Large intestine (tissue), 12 donors: ENCODE data around the gene ATXN7L1. TPM values are rescaled to one million over a fixed set of nuclear protein-coding genes. Genes with fewer than 3 reads are reported as not detected.

ENCODE experiments used
- DNase-seq, 2 donors: peaks; one replicate each; pipeline versions ENCODE4 v3.0.0 to v3.0.0-alpha.2; 2013
- H3K27ac ChIP-seq: one replicate; pipeline ENCODE4 v1.5.1; 2013; ENCODE audit warnings: low read length
- H3K27me3 ChIP-seq: 2 replicates; pipeline ENCODE4 v1.6.1; 2013; ENCODE audit warnings: low read length; ENCODE audit not compliant: control insufficient read depth, insufficient read depth
- H3K36me3 ChIP-seq: 2 replicates; pipeline ENCODE4 v1.6.1; 2013; ENCODE audit warnings: low read length; ENCODE audit not compliant: control insufficient read depth, insufficient read depth
- H3K4me1 ChIP-seq: one replicate; pipeline ENCODE4 v1.6.1; 2013; ENCODE audit warnings: low read length; ENCODE audit not compliant: control insufficient read depth, insufficient read depth
- H3K4me3 ChIP-seq: one replicate; pipeline ENCODE4 v1.5.1; 2013; ENCODE audit warnings: low read length
- H3K9me3 ChIP-seq: one replicate; pipeline ENCODE4 v1.6.1; 2013; ENCODE audit warnings: mild to moderate bottlenecking, low read depth, low read length, moderate library complexity; ENCODE audit not compliant: control insufficient read depth
- WGBS: methylation state at CpG from one replicate; pipeline ENCODE4 v1.1.5; 2013; ENCODE audit warnings: low lambda C conversion rate; ENCODE audit not compliant: insufficient coverage; 5-methylcytosine and 5-hydroxymethylcytosine counted together
- long read RNA-seq, 11 donors: transcript quantifications; one replicate each; lab custom pipeline, GENCODE V29; 2026
- polyA plus RNA-seq: library from polyadenylated mRNA; unstranded; fragments of 120-200 nt; gene quantifications from one replicate; pipeline ENCODE4 v1.2.1, GENCODE V29; 2013

ATXN7L1 gene
- 24.3 TPM for polyA plus RNA-seq
- long read RNA-seq, donor 1, partial matches to known transcripts: 0 of 4 reads
- long read RNA-seq, donor 1, other reads (novel, unspliced or antisense): 0 of 4 reads
- long read RNA-seq, donor 2, partial matches to known transcripts: 17 of 18 reads
- long read RNA-seq, donor 2, other reads (novel, unspliced or antisense): 0 of 18 reads
- long read RNA-seq, donor 3, partial matches to known transcripts: 0 of 14 reads
- long read RNA-seq, donor 3, other reads (novel, unspliced or antisense): 9 of 14 reads
- long read RNA-seq, donor 4: 0 reads
- long read RNA-seq, donor 5, partial matches to known transcripts: 0 of 3 reads
- long read RNA-seq, donor 5, other reads (novel, unspliced or antisense): 0 of 3 reads
- long read RNA-seq, donor 6, partial matches to known transcripts: 7 of 12 reads
- long read RNA-seq, donor 6, other reads (novel, unspliced or antisense): 0 of 12 reads
- long read RNA-seq, donor 7, partial matches to known transcripts: 0 of 1 reads
- long read RNA-seq, donor 7, other reads (novel, unspliced or antisense): 0 of 1 reads
- long read RNA-seq, donor 8, partial matches to known transcripts: 0 of 2 reads
- long read RNA-seq, donor 8, other reads (novel, unspliced or antisense): 0 of 2 reads
- long read RNA-seq, donor 9, partial matches to known transcripts: 0 of 10 reads
- long read RNA-seq, donor 9, other reads (novel, unspliced or antisense): 5 of 10 reads
- long read RNA-seq, donor 10, partial matches to known transcripts: 0 of 4 reads
- long read RNA-seq, donor 10, other reads (novel, unspliced or antisense): 0 of 4 reads
- long read RNA-seq, donor 11, partial matches to known transcripts: 0 of 2 reads
- long read RNA-seq, donor 11, other reads (novel, unspliced or antisense): 0 of 2 reads

- Histone ChIP-seq H3K4me3 (peak within 1 kb of the TSS; percentile 75), H3K27me3 (no peaks in the 10 kb centered on the region), H3K27ac (peak within 1 kb of the TSS; percentile 92), H3K36me3 (peaks cover 6% of the 10 kb centered on the region), H3K9me3 (no peaks in the 10 kb centered on the region), H3K4me1 (peaks cover 23% of the 10 kb centered on the region)
- peak; percentile 97 for DNase-seq
- no CpG with 5 or more reads among the region's 77 CpGs for WGBS
These were observed at the start of gene ATXN7L1 for GRCh38 chr7:105876091-105876963. TSS of gene ATXN7L1 (minus strand) at chr7:105876599. CDS start at chr7:105876558, 41 bp downstream.

GRCh38 chr7:105926131-105926530 lies 49.7 kb upstream of the ATXN7L1 start:
- WGBS: no CpG with 5 or more reads among the region's 3 CpGs

GRCh38 chr7:105924945-105925344 lies 48.5 kb upstream of the ATXN7L1 start:
- Histone ChIP-seq H3K27ac (no peak overlapping the region), H3K36me3 (peaks cover 14% of the 10 kb centered on the region), H3K27me3 (no peaks in the 10 kb centered on the region), H3K9me3 (peaks cover 9% of the 10 kb centered on the region), H3K4me3 (no peak overlapping the region), H3K4me1 (no peaks in the 10 kb centered on the region)
- DNase-seq: no peak
- WGBS: no CpG with 5 or more reads among the region's 1 CpG

More at GRCh38 chr7:105926131-105926530, 49.7 kb upstream of the ATXN7L1 start:
- Histone ChIP-seq H3K36me3 (peaks cover 14% of the 10 kb centered on the region), H3K27ac (no peak overlapping the region), H3K4me1 (no peaks in the 10 kb centered on the region), H3K4me3 (no peak overlapping the region), H3K9me3 (peaks cover 9% of the 10 kb centered on the region), H3K27me3 (no peaks in the 10 kb centered on the region)
- no peak for DNase-seq

- Histone ChIP-seq H3K4me3 (no peak overlapping the region), H3K4me1 (no peaks in the 10 kb centered on the region), H3K27me3 (no peaks in the 10 kb centered on the region), H3K9me3 (peaks cover 9% of the 10 kb centered on the region), H3K27ac (no peak overlapping the region), H3K36me3 (peaks cover 11% of the 10 kb centered on the region)
- DNase-seq: no peak
- no CpG with 5 or more reads among the region's 4 CpGs for WGBS
These were observed 44.4 kb upstream of the ATXN7L1 start for GRCh38 chr7:105920766-105921165.

- H3K9me3 ChIP-seq: no peaks in the 10 kb centered on the region
- no peaks in the 10 kb centered on the region for H3K4me1 ChIP-seq
- WGBS: no CpG with 5 or more reads among the region's 2 CpGs
- H3K27me3 ChIP-seq: no peaks in the 10 kb centered on the region
- H3K4me3 ChIP-seq: no peak overlapping the region
- DNase-seq: no peak
- no peak overlapping the region for H3K27ac ChIP-seq
- H3K36me3 ChIP-seq: peaks cover 13% of the 10 kb centered on the region
These were observed 41.3 kb upstream of the ATXN7L1 start for GRCh38 chr7:105917659-105918058.

- Histone ChIP-seq H3K36me3 (peaks cover 9% of the 10 kb centered on the region), H3K9me3 (no peaks in the 10 kb centered on the region), H3K27me3 (no peaks in the 10 kb centered on the region), H3K4me3 (no peak overlapping the region), H3K27ac (no peak overlapping the region), H3K4me1 (no peaks in the 10 kb centered on the region)
- no peak for DNase-seq
- WGBS: 100% methylated on average over 1 of the region's 1 CpG
These were observed 40.2 kb upstream of the ATXN7L1 start for GRCh38 chr7:105916603-105917002.

- WGBS: 60% methylated on average over 2 of the region's 3 CpGs
- no peak for DNase-seq
These were observed 37.5 kb upstream of the ATXN7L1 start for GRCh38 chr7:105913947-105914346.

GRCh38 chr7:105911961-105912575 lies 35.7 kb upstream of the ATXN7L1 start:
- Histone ChIP-seq H3K9me3 (no peaks in the 10 kb centered on the region), H3K27me3 (no peaks in the 10 kb centered on the region), H3K4me3 (no peak overlapping the region), H3K36me3 (peaks cover 19% of the 10 kb centered on the region), H3K27ac (no peak overlapping the region), H3K4me1 (no peaks in the 10 kb centered on the region)
- DNase-seq: no peak
- WGBS: 80% methylated on average over 1 of the region's 4 CpGs

More at GRCh38 chr7:105913947-105914346, 37.5 kb upstream of the ATXN7L1 start:
- H3K9me3 ChIP-seq: no peaks in the 10 kb centered on the region
- no peaks in the 10 kb centered on the region for H3K27me3 ChIP-seq
- no peaks in the 10 kb centered on the region for H3K4me1 ChIP-seq
- no peak overlapping the region for H3K27ac ChIP-seq
- no peak overlapping the region for H3K4me3 ChIP-seq
- peaks cover 19% of the 10 kb centered on the region for H3K36me3 ChIP-seq

- Histone ChIP-seq H3K4me3 (no peak overlapping the region), H3K36me3 (peaks cover 17% of the 10 kb centered on the region), H3K4me1 (no peaks in the 10 kb centered on the region), H3K27me3 (no peaks in the 10 kb centered on the region), H3K9me3 (no peaks in the 10 kb centered on the region), H3K27ac (no peak overlapping the region)
- DNase-seq: no peak
- no CpG with 5 or more reads among the region's 5 CpGs for WGBS
These were observed 33.8 kb upstream of the ATXN7L1 start for GRCh38 chr7:105910172-105910571.
